Germinal center (tissue), 1 donor: ENCODE measurements around the gene ATG12.

ENCODE experiments used
- DNase-seq: peaks from one replicate; pipeline ENCODE4 v3.0.0; 2012; ENCODE audit warnings: mixed read lengths, low spot score

The ATG12 gene

GRCh38 chr5:115807654-115808052 is 33.7 kb downstream of the ATG12 start:
- no peak for DNase-seq

- no peak for DNase-seq
Measured at GRCh38 chr5:115806986-115807653, 34.2 kb downstream of the ATG12 start.

GRCh38 chr5:115801984-115802383 is 39.4 kb downstream of the ATG12 start:
- no peak for DNase-seq

- DNase-seq: no peak
Measured at GRCh38 chr5:115801152-115801551, 40.2 kb downstream of the ATG12 start.

- DNase-seq: no peak
Measured at GRCh38 chr5:115800108-115800507, 41.3 kb downstream of the ATG12 start.

GRCh38 chr5:115798252-115798651 is 43.1 kb downstream of the ATG12 start:
- DNase-seq: no peak

- no peak for DNase-seq
Measured at GRCh38 chr5:115796656-115797055, 44.7 kb downstream of the ATG12 start.

GRCh38 chr5:115795700-115796099 is 45.7 kb downstream of the ATG12 start:
- DNase-seq: no peak

GRCh38 chr5:115788440-115788839 is 52.9 kb downstream of the ATG12 start:
- no peak for DNase-seq

- DNase-seq: no peak
Measured at GRCh38 chr5:115787426-115787825, 53.9 kb downstream of the ATG12 start.

- no peak for DNase-seq
Measured at GRCh38 chr5:115785381-115786065, 55.8 kb downstream of the ATG12 start.

GRCh38 chr5:115778417-115778816 is 62.9 kb downstream of the ATG12 start:
- no peak for DNase-seq
